Endothelial cell of umbilical vein (primary cell): ENCODE data around the gene PTPRH. TPM values are rescaled to one million over a fixed set of nuclear protein-coding genes. Genes with fewer than 3 reads are reported as not detected.

Experiments
- microRNA-seq: library from miRNA; unstranded; fragments of <30 nt; microRNA quantifications from one replicate; pipeline ENCODE4 v1.2.0, GENCODE V29; 2021; ENCODE audit warnings: borderline number of aligned reads, borderline replicate concordance
- polyA plus RNA-seq, 4 experiments: library from polyadenylated mRNA; depleted of rRNA in 3 of 4; stranded (reverse) in 3 of 4; unstranded in 1 of 4; fragments of >200 nt; gene quantifications; 2 replicates each; pipeline versions ENCODE4 v1.2.1 to v1.2.3, GENCODE V29; 2011 to 2012; ENCODE audit warnings: missing spikeins in 1 of 4
- small RNA-seq: library from RNA; depleted of rRNA; stranded (forward); fragments of <200 nt; gene quantifications from one replicate; pipeline ENCODE3, GENCODE V24; 2012; ENCODE audit warnings: low replicate concordance, low read depth; ENCODE audit not compliant: insufficient read depth, insufficient read length
- total RNA-seq: library from RNA; stranded (reverse); gene quantifications from 2 replicates; pipeline ENCODE4 v1.2.3, GENCODE V29; 2021

PTPRH gene
- total and polyA plus RNA-seq, 2 donors (not counting 3 experiments of a cell fraction or from before 2014, with no cell fraction given): 0.14 to 1.00 TPM

Small RNA genes lying within 50 kb of the gene (microRNA-seq; reads per million reads assigned to microRNA genes)
- not detected for gene MIR6802
- not detected for gene MIR6803
- not detected for gene MIR6804

Small RNA genes lying within 50 kb of the gene (small RNA-seq; reads per million reads assigned to genes)
- gene MIR6802 (not detected), gene MIR6803 (not detected), gene MIR6804 (not detected), gene RF01210 (not detected)

Other genes starting within 250 kb of the PTPRH start
- gene NLRP2, start 243.1 kb downstream of the PTPRH start, total RNA-seq: 7.2 and 12.6 TPM in 2 replicates
- 4.3 and 5.9 TPM in 2 replicates for gene NLRP2, start 243.1 kb downstream of the PTPRH start, polyA plus RNA-seq
- 0.27 and 0.28 TPM in 2 replicates for gene GP6, start 171.2 kb downstream of the PTPRH start, total RNA-seq
- 0.11 and 0.21 TPM in 2 replicates for gene GP6, start 171.2 kb downstream of the PTPRH start, polyA plus RNA-seq
- gene RDH13, start 146.4 kb downstream of the PTPRH start, total RNA-seq: 14.0 and 19.6 TPM in 2 replicates
- 8.7 and 9.5 TPM in 2 replicates for gene RDH13, start 146.4 kb downstream of the PTPRH start, polyA plus RNA-seq
- 18.1 and 28.9 TPM in 2 replicates for gene EPS8L1, start 133.6 kb downstream of the PTPRH start, total RNA-seq
- 13.8 and 15.9 TPM in 2 replicates for gene EPS8L1, start 133.6 kb downstream of the PTPRH start, polyA plus RNA-seq
- 137 and 149 TPM in 2 replicates for gene PPP1R12C, start 91.9 kb downstream of the PTPRH start, total RNA-seq
- 69.5 and 86.4 TPM in 2 replicates for gene PPP1R12C, start 91.9 kb downstream of the PTPRH start, polyA plus RNA-seq
- gene TNNT1, start 60.3 kb downstream of the PTPRH start, total RNA-seq: 0.51 and 0.92 TPM in 2 replicates
- 0.18 and 0.22 TPM in 2 replicates for gene TNNT1, start 60.3 kb downstream of the PTPRH start, polyA plus RNA-seq
- not detected in 2 replicates for gene TNNI3, start 51.8 kb downstream of the PTPRH start, total RNA-seq
- not detected in 2 replicates for gene TNNI3, start 51.8 kb downstream of the PTPRH start, polyA plus RNA-seq
- gene DNAAF3, start 42.9 kb downstream of the PTPRH start, total RNA-seq: 0.62 TPM in 1 of 2 replicates, not detected in the other
- gene DNAAF3, start 42.9 kb downstream of the PTPRH start, polyA plus RNA-seq: 0.56 and 0.75 TPM in 2 replicates
- 0.42 TPM in 1 of 2 replicates, not detected in the other for gene SYT5, start 29.2 kb downstream of the PTPRH start, total RNA-seq
- not detected in 2 replicates for gene SYT5, start 29.2 kb downstream of the PTPRH start, polyA plus RNA-seq
- 4.1 and 5.4 TPM in 2 replicates for gene TMEM86B, start 19.3 kb upstream of the PTPRH start, total RNA-seq
- gene TMEM86B, start 19.3 kb upstream of the PTPRH start, polyA plus RNA-seq: 4.5 and 5.8 TPM in 2 replicates
- 68.3 and 71.8 TPM in 2 replicates for gene PPP6R1, start 49.5 kb upstream of the PTPRH start, total RNA-seq
- 35.7 and 36.0 TPM in 2 replicates for gene PPP6R1, start 49.5 kb upstream of the PTPRH start, polyA plus RNA-seq
- gene HSPBP1, start 70.6 kb upstream of the PTPRH start, total RNA-seq: 30.4 and 38.5 TPM in 2 replicates
- gene HSPBP1, start 70.6 kb upstream of the PTPRH start, polyA plus RNA-seq: 47.5 and 60.3 TPM in 2 replicates
- gene BRSK1, start 74.5 kb upstream of the PTPRH start, total RNA-seq: 0.44 and 0.46 TPM in 2 replicates
- gene BRSK1, start 74.5 kb upstream of the PTPRH start, polyA plus RNA-seq: 0.33 and 0.68 TPM in 2 replicates
- not detected in 2 replicates for gene TMEM150B, start 115.8 kb upstream of the PTPRH start, total RNA-seq
- not detected in 2 replicates for gene TMEM150B, start 115.8 kb upstream of the PTPRH start, polyA plus RNA-seq
- 11.4 and 13.5 TPM in 2 replicates for gene KMT5C, start 130.4 kb upstream of the PTPRH start, total RNA-seq
- gene KMT5C, start 130.4 kb upstream of the PTPRH start, polyA plus RNA-seq: 7.2 and 11.6 TPM in 2 replicates
- gene COX6B2, start 145.2 kb upstream of the PTPRH start, total RNA-seq: not detected in 2 replicates
- gene COX6B2, start 145.2 kb upstream of the PTPRH start, polyA plus RNA-seq: not detected in 2 replicates
- gene GARIN5B, start 153.8 kb upstream of the PTPRH start, total RNA-seq: not detected in 2 replicates
- not detected in 2 replicates for gene GARIN5B, start 153.8 kb upstream of the PTPRH start, polyA plus RNA-seq
- not detected in 2 replicates for gene IL11, start 161.0 kb upstream of the PTPRH start, total RNA-seq
- 0.11 TPM in 1 of 2 replicates, not detected in the other for gene IL11, start 161.0 kb upstream of the PTPRH start, polyA plus RNA-seq
- not detected in 2 replicates for gene TMEM190, start 167.3 kb upstream of the PTPRH start, total RNA-seq
- gene TMEM190, start 167.3 kb upstream of the PTPRH start, polyA plus RNA-seq: not detected in 2 replicates
- 0.35 TPM in 1 of 2 replicates, not detected in the other for gene TMEM238, start 174.8 kb upstream of the PTPRH start, total RNA-seq
- gene TMEM238, start 174.8 kb upstream of the PTPRH start, polyA plus RNA-seq: 0.18 TPM in 1 of 2 replicates, not detected in the other
- 1,738 and 1,872 TPM in 2 replicates for gene RPL28, start 176.4 kb upstream of the PTPRH start, total RNA-seq
- 3,435 and 4,297 TPM in 2 replicates for gene RPL28, start 176.4 kb upstream of the PTPRH start, polyA plus RNA-seq
- gene UBE2S, start 198.3 kb upstream of the PTPRH start, total RNA-seq: 244 and 257 TPM in 2 replicates
- 176 and 183 TPM in 2 replicates for gene UBE2S, start 198.3 kb upstream of the PTPRH start, polyA plus RNA-seq
- gene SHISA7, start 233.8 kb upstream of the PTPRH start, total RNA-seq: not detected in 2 replicates
- gene SHISA7, start 233.8 kb upstream of the PTPRH start, polyA plus RNA-seq: not detected in 2 replicates